MV-4-11 (cell line): ENCODE results near the gene AKAP13.
A peak's percentile ranks its signal among the peaks of the same experiment; 100 is the strongest.
"Not testable (repeated sequence)": the region's sequence is repeated elsewhere in the genome, so short reads cannot be mapped to it uniquely, and the experiment has no call there.

ENCODE experiments used
- DNase-seq: peaks from one replicate; lab custom pipeline; 2025; lab: John Stamatoyannopoulos, UW

Gene AKAP13

DNA sequence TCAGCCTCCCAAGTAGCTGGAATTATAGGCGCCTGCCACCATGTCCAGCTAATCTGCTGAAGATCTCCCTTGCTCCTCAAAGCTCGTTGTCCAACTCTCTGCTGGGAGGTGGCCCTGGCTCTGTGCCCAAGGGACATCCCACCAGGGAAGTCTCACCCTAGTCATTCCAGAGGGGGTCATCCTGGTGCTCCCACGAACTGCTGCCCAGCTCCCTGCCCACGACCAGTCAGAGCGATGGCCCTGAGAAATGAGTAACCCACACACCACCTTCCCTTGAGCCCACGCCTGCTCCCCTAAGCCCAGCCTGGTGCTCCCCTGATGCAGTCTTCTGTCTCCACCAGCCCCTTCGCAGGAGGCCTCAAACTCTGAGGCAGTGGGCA lies 409.1 kb downstream of the AKAP13 start:
- no peak for DNase-seq

DNA sequence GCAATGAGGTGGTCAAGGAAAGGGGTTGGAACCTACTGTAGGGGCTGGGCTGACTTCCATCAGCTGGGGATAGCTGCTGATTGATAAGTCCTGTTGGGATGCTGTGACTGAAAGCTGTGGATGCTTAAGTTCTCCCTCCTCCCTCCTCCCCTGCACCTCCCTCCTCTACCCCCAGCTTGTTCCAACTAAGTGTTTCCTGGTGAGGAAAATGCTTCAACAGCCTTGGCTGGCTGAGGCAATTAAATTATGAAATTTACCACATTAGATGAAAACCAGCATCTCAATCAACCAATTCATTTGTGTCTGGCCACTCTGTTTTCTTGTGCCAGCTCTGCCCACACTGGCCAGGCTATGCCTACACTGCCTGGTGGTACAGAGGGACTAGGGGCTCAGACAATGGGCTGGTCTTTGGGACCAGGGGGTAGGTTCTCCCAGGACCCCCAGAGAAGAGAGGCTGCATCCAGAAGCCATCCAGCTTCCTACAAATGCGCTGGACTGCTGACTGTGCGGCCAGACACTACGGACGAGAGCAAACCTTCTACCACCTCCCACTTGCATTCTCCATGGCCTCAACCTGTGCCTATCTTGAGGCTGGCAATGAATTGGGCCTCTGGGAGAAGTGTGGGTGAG lies 411.8 kb downstream of the AKAP13 start:
- DNase-seq: no peak

DNA sequence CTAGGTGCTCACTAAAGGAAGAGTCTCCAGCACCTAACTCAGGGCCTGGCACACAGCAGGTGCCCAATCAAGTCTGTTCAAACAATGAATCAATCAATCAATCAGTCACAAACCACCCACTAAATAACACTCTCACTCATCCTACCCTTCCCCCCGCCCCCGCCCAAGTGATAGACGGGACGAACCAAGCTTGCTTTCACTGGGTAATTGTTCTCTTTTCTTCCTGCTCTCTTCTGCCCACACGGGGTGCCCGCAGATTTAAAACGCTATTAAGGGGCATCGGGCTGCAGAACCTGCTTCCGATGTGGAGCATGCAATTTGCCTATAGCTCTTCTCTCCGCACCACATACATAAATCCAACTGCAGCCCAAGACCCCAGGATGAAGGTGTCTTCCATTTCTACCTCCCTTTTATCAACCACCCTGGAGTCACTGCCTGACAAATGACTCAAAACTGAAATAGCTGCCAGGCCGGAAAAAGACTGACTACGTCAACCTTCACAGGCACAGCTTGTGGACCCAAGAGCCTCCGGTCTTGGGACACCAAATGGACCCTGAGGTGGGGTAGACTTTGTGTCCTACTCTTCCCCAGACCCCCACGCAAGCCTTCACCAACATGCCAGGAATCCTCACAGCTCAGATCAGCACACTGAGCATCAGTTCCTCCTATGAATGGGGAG lies 412.6 kb downstream of the AKAP13 start:
- DNase-seq: no peak

DNA sequence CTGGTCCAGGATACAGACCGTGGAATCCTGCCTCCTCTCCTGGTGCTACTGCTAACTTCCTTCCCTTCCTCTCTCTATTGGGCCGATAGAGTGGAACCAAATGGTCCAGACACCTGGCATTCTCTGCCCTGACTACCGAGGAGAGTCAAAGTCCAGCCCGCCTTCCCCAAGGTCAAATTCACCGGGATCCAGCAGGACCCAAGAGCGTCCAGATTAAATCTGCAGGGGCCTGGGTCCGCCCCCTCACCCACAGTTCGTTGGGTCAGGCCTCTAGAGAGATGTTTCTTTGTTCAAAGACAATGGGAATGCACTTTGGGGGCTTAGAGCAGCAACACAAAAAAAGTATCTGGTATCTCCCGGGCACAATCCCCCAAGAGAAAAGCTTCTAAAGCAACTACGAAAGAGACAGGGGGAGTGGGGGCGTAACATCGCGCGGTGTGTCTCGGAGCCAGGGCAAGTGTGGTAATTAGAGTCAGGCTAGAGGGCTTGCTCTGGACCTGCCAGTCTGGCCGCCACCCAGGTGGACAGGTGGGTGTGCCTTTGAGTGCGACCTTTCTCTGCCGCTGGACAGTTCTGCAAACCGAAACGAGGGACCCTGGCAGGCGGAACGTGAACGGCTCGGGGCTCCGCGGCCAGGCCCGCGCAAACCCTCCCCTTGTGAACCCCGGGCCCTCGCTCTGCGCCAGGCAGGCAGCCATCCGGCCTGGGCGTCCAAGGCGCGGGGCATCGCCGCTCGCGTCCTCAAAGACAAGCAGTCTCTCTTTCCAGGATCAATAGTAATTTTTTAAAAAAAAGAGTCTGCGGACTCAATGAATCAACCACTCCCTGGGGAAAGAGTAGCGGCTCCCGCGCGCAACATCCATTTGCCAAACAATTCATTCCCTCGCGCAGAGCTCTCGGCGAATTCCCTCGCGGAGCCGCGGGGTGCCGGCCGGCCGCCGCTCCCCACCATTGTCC lies 413.5 kb downstream of the AKAP13 start:
- no peak for DNase-seq

DNA sequence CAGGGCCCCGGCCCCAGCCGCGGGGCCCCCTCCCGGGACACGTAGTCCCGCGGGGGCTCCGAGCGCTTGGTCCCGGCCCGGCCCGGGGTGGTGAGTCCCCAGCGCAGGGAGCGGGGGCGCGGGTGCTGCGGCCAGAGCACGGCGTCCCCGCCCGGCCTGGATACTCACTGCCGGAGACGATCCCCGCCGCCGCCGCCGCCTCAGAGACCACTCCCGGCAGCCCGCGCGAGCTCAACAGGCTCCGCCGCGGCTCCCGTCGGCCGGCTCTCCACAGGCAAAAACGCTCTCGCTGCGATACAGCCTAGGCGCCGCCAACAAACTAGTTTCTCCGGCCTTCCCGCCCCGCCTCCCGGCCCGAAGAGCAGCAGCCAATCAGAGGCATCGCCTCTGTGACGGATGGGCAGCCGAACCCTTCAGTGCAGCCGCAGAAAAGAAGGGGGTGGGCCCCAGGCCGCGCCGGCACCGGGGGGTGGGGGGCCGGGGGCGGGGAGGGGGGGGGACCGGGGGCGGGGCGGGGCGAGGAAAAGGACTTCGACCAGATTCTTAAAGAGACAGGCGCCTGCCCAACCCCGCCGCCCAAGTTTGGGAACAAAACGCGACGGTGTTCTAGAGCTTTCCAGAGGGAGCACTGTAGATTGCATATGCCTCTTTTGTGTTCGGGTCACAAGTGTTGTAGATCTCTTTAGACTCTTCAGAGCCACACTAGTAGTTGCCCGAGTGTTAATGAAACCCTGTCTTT lies 414.4 kb downstream of the AKAP13 start, which contains the start of gene KLHL25:
TSS of gene KLHL25 (minus strand) at position 328 of the 739 bp plus-strand sequence. CDS start 25,115 bp downstream, outside the sequence.
- peak; percentile 89 for DNase-seq

DNA sequence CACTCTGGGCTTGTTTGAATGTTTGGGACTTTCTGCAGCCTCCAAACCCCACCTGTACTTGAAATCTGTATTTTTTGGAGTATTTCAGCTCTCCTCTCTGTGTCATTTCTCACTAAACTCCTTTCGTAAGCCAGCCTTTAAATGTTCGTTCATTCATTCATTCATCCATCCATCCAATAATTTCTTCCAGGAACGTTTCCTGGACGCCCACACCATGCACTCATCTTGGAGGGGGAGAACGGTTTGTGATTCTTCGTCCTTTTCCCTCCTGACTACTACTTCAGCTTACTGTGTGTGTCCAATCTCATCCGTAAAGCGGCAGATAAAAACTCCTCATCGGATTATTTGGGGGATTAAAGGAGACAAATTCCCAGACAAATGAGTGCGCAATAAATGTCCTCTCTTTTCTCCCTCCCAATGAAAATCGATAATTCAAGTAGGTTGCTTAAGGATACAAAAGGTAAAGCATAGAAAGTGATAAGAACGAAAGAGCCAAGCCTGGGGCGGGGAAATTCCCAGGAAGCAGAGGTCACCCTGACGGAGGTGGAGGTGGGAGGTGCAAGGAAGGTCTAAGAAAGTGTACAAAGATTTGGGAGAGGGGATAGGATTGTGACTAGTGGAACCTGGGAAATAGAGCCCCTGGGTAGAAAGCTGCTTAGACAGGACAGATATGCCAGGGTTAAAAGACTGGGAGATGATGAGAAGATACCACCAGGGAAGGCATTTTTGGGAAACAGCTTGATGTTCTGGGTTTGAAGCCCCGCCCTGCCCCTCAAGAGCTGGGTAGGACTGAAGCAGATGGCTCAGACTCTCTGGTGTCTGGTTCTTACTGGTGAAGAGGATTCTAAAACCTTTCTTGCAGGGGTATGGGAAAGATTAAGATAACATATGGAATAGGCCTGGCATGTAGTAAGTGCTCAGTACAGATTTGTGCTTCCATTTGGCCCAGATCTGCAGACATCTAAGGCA lies 415.2 kb downstream of the AKAP13 start:
- DNase-seq: no peak

DNA sequence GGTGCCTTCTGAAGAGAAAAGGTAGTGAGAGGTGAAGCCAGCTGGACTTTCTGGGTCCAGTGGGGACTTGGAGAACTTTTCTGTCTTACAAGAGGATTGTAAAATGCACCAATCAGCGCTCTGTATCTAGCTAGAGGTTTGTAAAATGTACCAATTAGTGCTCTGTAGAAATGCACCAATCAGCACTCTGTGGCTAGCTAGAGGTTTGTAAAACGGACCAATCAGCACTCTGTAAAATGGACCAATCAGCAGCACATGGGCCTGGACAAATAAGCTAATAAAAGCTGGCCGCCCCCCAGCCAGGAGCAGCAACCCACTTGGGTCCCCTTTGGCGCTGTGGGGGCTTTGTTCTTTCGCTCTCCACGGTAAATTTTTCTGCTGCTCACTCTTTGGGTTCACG lies 416.0 kb downstream of the AKAP13 start:
- DNase-seq: not testable (repeated sequence)
